Prostate gland (tissue), 2 donors: ENCODE data around the gene TMPRSS9. TPM values are rescaled to one million over a fixed set of nuclear protein-coding genes. Genes with fewer than 3 reads are reported as not detected.
"Not testable (repeated sequence)": the region's sequence is repeated elsewhere in the genome, so short reads cannot be mapped to it uniquely, and the experiment has no call there.

Experiments
- DNase-seq: peaks from one replicate; pipeline ENCODE4 v3.0.0-alpha.2; 2019; ENCODE audit warnings: low spot score
- H3K27ac ChIP-seq, 2 donors: fragments of 200-600 bp; sonication (generic); 2 replicates each; pipeline ENCODE4 v1.5.1; 2017 to 2019
- H3K27me3 ChIP-seq: fragments of 200-600 bp; sonication (generic); replicated peaks from 2 replicates; pipeline ENCODE4 v1.5.1; 2019; ENCODE audit not compliant: insufficient read depth
- H3K36me3 ChIP-seq, 2 donors: fragments of 200-600 bp; sonication (generic); 1 replicate in 1 of 2; 2 replicates in 1 of 2; pipeline versions ENCODE4 v1.5.1 to v1.8.1; 2017 to 2019
- H3K4me1 ChIP-seq: fragments of 200-600 bp; sonication (generic); replicated peaks from 2 replicates; pipeline ENCODE4 v1.5.1; 2019
- H3K4me3 ChIP-seq, 2 donors: fragments of 200-600 bp; sonication (generic); 2 replicates each; pipeline ENCODE4 v1.5.1; 2017 to 2019
- H3K9me3 ChIP-seq: fragments of 200-600 bp; sonication (generic); 2 replicates; pipeline ENCODE4 v1.5.1; 2017
- CTCF ChIP-seq, 4 experiments: fragments of 200-600 bp in 2 of 4; fragments of 450-650 bp in 2 of 4; sonication (generic) in 2 of 4; IDR thresholded peaks; 1 replicate in 3 of 4; 2 replicates in 1 of 4; pipeline ENCODE4 v1.5.1; 2016 to 2019; ENCODE audit warnings: antibody characterized with exemption in 4 of 4, mild to moderate bottlenecking in 2 of 4, moderate library complexity in 2 of 4
- POLR2A ChIP-seq: fragments of 450-650 bp; IDR thresholded peaks from one replicate; pipeline ENCODE4 v1.6.1; 2016; ENCODE audit warnings: antibody characterized with exemption, mild to moderate bottlenecking
- POLR2AphosphoS5 ChIP-seq: sonication (generic); formaldehyde crosslinking; IDR thresholded peaks from one replicate; pipeline ENCODE4 v1.6.1; 2017; ENCODE audit warnings: antibody characterized with exemption
- WGBS: methylation state at CpG from one replicate; pipeline ENCODE4 v1.1.5; 2018; 5-methylcytosine and 5-hydroxymethylcytosine counted together
- intact Hi-C: fragments of 100-400 bp; cut with DNase I; formaldehyde crosslinking; loops from one replicate; pipeline ENCODE4 v1.14.2; 2022
- total RNA-seq, 2 donors: library from RNA; depleted of rRNA; stranded (reverse); fragments of >200 nt; gene quantifications; one replicate each; pipeline ENCODE4 v1.1.0, GENCODE V29; 2016

The TMPRSS9 gene
- total RNA-seq, 2 donors from 2014 or later: 0.14 to 2.2 TPM

GRCh38 chr19:2392366-2392765, 32.3 kb downstream of the TMPRSS9 start:
- no peaks in the 10 kb centered on the region for H3K4me1 ChIP-seq
- TF ChIP-seq CTCF (IDR thresholded peaks at IDR 0.05): no peak
- intact Hi-C loops: loop anchor here (5.0 kb wide), 2 partner anchors 155 to 230 kb away; partner anchors contain the start of genes DOT1L, PLEKHJ1 and SF3A2
- no peak overlapping the region for H3K27ac ChIP-seq
- no peaks in the 10 kb centered on the region for H3K27me3 ChIP-seq
- WGBS: 54% methylated on average over 7 of the region's 7 CpGs
- H3K36me3 ChIP-seq: no peaks in the 10 kb centered on the region
- no peaks in the 10 kb centered on the region for H3K9me3 ChIP-seq
- H3K4me3 ChIP-seq: no peak overlapping the region
- no peak for DNase-seq

- not testable (repeated sequence) for H3K27me3 ChIP-seq, H3K36me3 ChIP-seq, H3K27ac ChIP-seq, DNase-seq, H3K9me3 ChIP-seq, H3K4me1 ChIP-seq, H3K4me3 ChIP-seq
- WGBS: 77% methylated on average over 8 of the region's 8 CpGs
- intact Hi-C loops: loop anchor here (5.0 kb wide), 2 partner anchors 156 to 231 kb away; partner anchors contain the start of genes DOT1L, PLEKHJ1 and SF3A2
Observed at GRCh38 chr19:2392899-2393298, 32.8 kb downstream of the TMPRSS9 start.

- Histone ChIP-seq H3K9me3 (no peaks in the 10 kb centered on the region), H3K36me3 (no peaks in the 10 kb centered on the region), H3K4me3 (no peak overlapping the region), H3K4me1 (no peaks in the 10 kb centered on the region), H3K27ac (no peak overlapping the region), H3K27me3 (no peaks in the 10 kb centered on the region)
- DNase-seq: no peak
- intact Hi-C loops: loop anchor here (5.0 kb wide), 2 partner anchors 157 to 232 kb away; partner anchors contain the start of genes DOT1L, PLEKHJ1 and SF3A2
- TF ChIP-seq POLR2AphosphoS5 (no peak), POLR2A (no peak), CTCF (IDR thresholded peaks at IDR 0.05) (no peak)
- WGBS: 72% methylated on average over 8 of the region's 8 CpGs
Observed at GRCh38 chr19:2394054-2394441, 34.0 kb downstream of the TMPRSS9 start.

- 73% methylated on average over 27 of the region's 27 CpGs for WGBS
- Histone ChIP-seq H3K4me3 (no peak overlapping the region), H3K36me3 (no peaks in the 10 kb centered on the region), H3K27me3 (no peaks in the 10 kb centered on the region), H3K27ac (no peak overlapping the region), H3K4me1 (no peaks in the 10 kb centered on the region), H3K9me3 (no peaks in the 10 kb centered on the region)
- no peak for TF ChIP-seq POLR2AphosphoS5
- TF ChIP-seq CTCF (IDR thresholded peaks at IDR 0.05): no peak
- TF ChIP-seq POLR2A: no peak
- intact Hi-C loops: loop anchor here (5.0 kb wide), 2 partner anchors 157 to 232 kb away; partner anchors contain the start of genes DOT1L, PLEKHJ1 and SF3A2
- no peak for DNase-seq
Observed at GRCh38 chr19:2394442-2395292, 34.6 kb downstream of the TMPRSS9 start.

GRCh38 chr19:2395293-2395829, 35.3 kb downstream of the TMPRSS9 start:
- intact Hi-C loops: not testable (repeated sequence)

GRCh38 chr19:2397173-2397572, 37.1 kb downstream of the TMPRSS9 start:
- intact Hi-C loops, H3K4me3 ChIP-seq, H3K36me3 ChIP-seq, H3K27me3 ChIP-seq, H3K27ac ChIP-seq, DNase-seq, H3K4me1 ChIP-seq, H3K9me3 ChIP-seq: not testable (repeated sequence)
- WGBS: 96% methylated on average over 7 of the region's 7 CpGs

More at GRCh38 chr19:2395293-2395829, 35.3 kb downstream of the TMPRSS9 start:
- not testable (repeated sequence) for H3K27ac ChIP-seq, H3K27me3 ChIP-seq, H3K4me1 ChIP-seq, H3K9me3 ChIP-seq, H3K4me3 ChIP-seq, H3K36me3 ChIP-seq, DNase-seq
- WGBS: 86% methylated on average over 18 of the region's 18 CpGs
